H9 (cell line): ENCODE data around the gene AKR1B15. TPM values are rescaled to one million over a fixed set of nuclear protein-coding genes. Genes with fewer than 3 reads are reported as not detected.

Source experiments
- DNase-seq: peaks from one replicate; pipeline ENCODE4 v3.0.0-alpha.2; 2017
- H2AFZ ChIP-seq: one replicate; pipeline ENCODE4 v1.6.1; 2013; ENCODE audit warnings: mild to moderate bottlenecking, low read length, control low read depth, moderate library complexity
- H2AK5ac ChIP-seq: 2 replicates; pipeline ENCODE4 v1.6.1; 2013; ENCODE audit warnings: low read length, control low read depth, mixed read lengths; ENCODE audit not compliant: insufficient read length
- H2BK120ac ChIP-seq: one replicate; pipeline ENCODE4 v1.6.1; 2013; ENCODE audit warnings: low read depth, mild to moderate bottlenecking, low read length, control low read depth, inconsistent platforms; ENCODE audit not compliant: poor library complexity, severe bottlenecking
- H2BK12ac ChIP-seq: 2 replicates; pipeline ENCODE4 v1.6.1; 2013; ENCODE audit warnings: low read length, control low read depth, mixed read lengths, low read depth; ENCODE audit not compliant: insufficient read length
- H2BK15ac ChIP-seq: 2 replicates; pipeline ENCODE4 v1.6.1; 2013; ENCODE audit warnings: low read depth, low read length, control low read depth
- H2BK20ac ChIP-seq: one replicate; pipeline ENCODE4 v1.6.1; 2013; ENCODE audit warnings: low read depth, mild to moderate bottlenecking, low read length, control low read depth, inconsistent platforms; ENCODE audit not compliant: poor library complexity, severe bottlenecking
- H2BK5ac ChIP-seq: 2 replicates; pipeline ENCODE4 v1.6.1; 2013; ENCODE audit warnings: low read length, control low read depth, mixed read lengths; ENCODE audit not compliant: insufficient read length
- H3K14ac ChIP-seq: 2 replicates; pipeline ENCODE4 v1.6.1; 2013; ENCODE audit warnings: low read length, control low read depth; ENCODE audit not compliant: insufficient read depth
- H3K18ac ChIP-seq: 2 replicates; pipeline ENCODE4 v1.6.1; 2013; ENCODE audit warnings: low read depth, mild to moderate bottlenecking, mixed read lengths, low read length, control low read depth; ENCODE audit not compliant: insufficient read length
- H3K23ac ChIP-seq: 2 replicates; pipeline ENCODE4 v1.6.1; 2013; ENCODE audit warnings: low read length, control low read depth, mixed read lengths, low read depth; ENCODE audit not compliant: insufficient read length
- H3K23me2 ChIP-seq: 2 replicates; pipeline ENCODE4 v1.6.1; 2013; ENCODE audit warnings: low read depth, mild to moderate bottlenecking, mixed read lengths, low read length, control low read depth; ENCODE audit not compliant: insufficient read length, poor library complexity, severe bottlenecking
- H3K27ac ChIP-seq: 2 replicates; pipeline ENCODE4 v1.5.1; 2013; ENCODE audit warnings: low read length, control low read depth, mixed read lengths, low read depth; ENCODE audit not compliant: insufficient read length
- H3K27me3 ChIP-seq: 2 replicates; pipeline ENCODE4 v1.6.1; 2013; ENCODE audit warnings: low read length, control low read depth, inconsistent platforms; ENCODE audit not compliant: insufficient read depth
- H3K4ac ChIP-seq: 2 replicates; pipeline ENCODE4 v1.6.1; 2013; ENCODE audit warnings: low read depth, mild to moderate bottlenecking, control low read depth, inconsistent platforms, low read length, moderate library complexity
- H3K4me1 ChIP-seq: 2 replicates; pipeline ENCODE4 v1.6.1; 2013; ENCODE audit warnings: low read length, control low read depth, inconsistent platforms; ENCODE audit not compliant: insufficient read depth
- H3K4me2 ChIP-seq: 2 replicates; pipeline ENCODE4 v1.6.1; 2013; ENCODE audit warnings: low read length, control low read depth, mixed read lengths; ENCODE audit not compliant: insufficient read length, insufficient read depth
- H3K56ac ChIP-seq: 2 replicates; pipeline ENCODE4 v1.6.1; 2013; ENCODE audit warnings: low read depth, mild to moderate bottlenecking, mixed read lengths, low read length, control low read depth; ENCODE audit not compliant: insufficient read length
- H3K79me1 ChIP-seq: 2 replicates; pipeline ENCODE4 v1.6.1; 2013; ENCODE audit warnings: low read depth, mild to moderate bottlenecking, moderate library complexity, low read length, control low read depth, inconsistent platforms; ENCODE audit not compliant: insufficient read depth, poor library complexity, severe bottlenecking
- H3K79me2 ChIP-seq: 2 replicates; pipeline ENCODE4 v1.6.1; 2013; ENCODE audit warnings: low read length, control low read depth, inconsistent platforms; ENCODE audit not compliant: insufficient read depth
- H3K9ac ChIP-seq: 2 replicates; pipeline ENCODE4 v1.6.1; 2013; ENCODE audit warnings: low read length, control low read depth, mixed read lengths; ENCODE audit not compliant: insufficient read length; ENCODE audit errors: extremely low read depth
- H3K9me3 ChIP-seq: one replicate; pipeline ENCODE4 v1.6.1; 2013; ENCODE audit warnings: low read depth, low read length, inconsistent platforms; ENCODE audit not compliant: control insufficient read depth
- H3T11ph ChIP-seq: one replicate; pipeline ENCODE4 v1.6.1; 2013; ENCODE audit warnings: mild to moderate bottlenecking, low read length, control low read depth, inconsistent platforms
- H4K20me1 ChIP-seq: one replicate; pipeline ENCODE4 v1.6.1; 2013; ENCODE audit not compliant: control insufficient read depth, insufficient read length, insufficient read depth
- H4K5ac ChIP-seq: 2 replicates; pipeline ENCODE4 v1.6.1; 2013; ENCODE audit warnings: low read depth, mild to moderate bottlenecking, mixed read lengths, low read length, control low read depth; ENCODE audit not compliant: insufficient read length
- H4K8ac ChIP-seq: replicated peaks from 2 replicates; pipeline ENCODE4 v1.6.1; 2013; ENCODE audit warnings: low read length, control low read depth, mixed read lengths, low read depth; ENCODE audit not compliant: insufficient read length
- H4K91ac ChIP-seq: 2 replicates; pipeline ENCODE4 v1.6.1; 2013; ENCODE audit warnings: low read depth, mild to moderate bottlenecking, moderate library complexity, mixed read lengths, low read length, control low read depth; ENCODE audit not compliant: insufficient read length
- H3K27ac Mint-ChIP-seq, 3 experiments: 2 replicates in 2 of 3; 3 replicates in 1 of 3; pipeline ENCODE4 v1.8.0; 2020 to 2021; ENCODE audit warnings: mixed read lengths in 3 of 3, mild to moderate bottlenecking in 1 of 3, moderate library complexity in 1 of 3
- H3K27me3 Mint-ChIP-seq: 2 replicates; pipeline ENCODE4 v1.8.0; 2021; ENCODE audit warnings: low read depth, mild to moderate bottlenecking, moderate library complexity, mixed read lengths
- H3K36me3 Mint-ChIP-seq, 3 experiments: 2 replicates in 2 of 3; 3 replicates in 1 of 3; pipeline ENCODE4 v1.8.0; 2020 to 2021; ENCODE audit warnings: low read depth in 3 of 3, mixed read lengths in 3 of 3; ENCODE audit not compliant: insufficient read depth in 1 of 3
- H3K4me1 Mint-ChIP-seq, 2 experiments: 2 replicates each; pipeline ENCODE4 v1.8.0; 2020; ENCODE audit warnings: mixed read lengths in 2 of 2
- H3K4me3 Mint-ChIP-seq, 2 experiments: 2 replicates in 1 of 2; 3 replicates in 1 of 2; pipeline ENCODE4 v1.8.0; 2020 to 2021; ENCODE audit warnings: mild to moderate bottlenecking in 2 of 2, mixed read lengths in 2 of 2, moderate library complexity in 1 of 2
- H3K9me3 Mint-ChIP-seq, 2 experiments: 2 replicates in 1 of 2; 3 replicates in 1 of 2; pipeline ENCODE4 v1.8.0; 2020; ENCODE audit warnings: mild to moderate bottlenecking in 2 of 2, mixed read lengths in 2 of 2, moderate library complexity in 1 of 2
- CTCF ChIP-seq: fragments of 200-600 bp; sonication (generic); conservative IDR thresholded peaks from 3 replicates; pipeline ENCODE4 v1.8.0; 2021; ENCODE audit warnings: antibody characterized with exemption, mild to moderate bottlenecking
- WGBS: extraction: QIAGEN DNeasy Blood & Tissue Kit; methylation state at CpG from one replicate; pipeline ENCODE4 v1.1.7; 2013; ENCODE audit warnings: missing lambda C conversion rate, low lambda C conversion rate, mixed read lengths; ENCODE audit not compliant: insufficient read length; ENCODE audit errors: extremely low coverage; 5-methylcytosine and 5-hydroxymethylcytosine counted together
- total RNA-seq: library from RNA; stranded (reverse); gene quantifications from 2 replicates; pipeline ENCODE4 v1.2.1, GENCODE V29; 2021

Gene AKR1B15
- total RNA-seq, 1 experiment from 2014 or later: not detected

DNA sequence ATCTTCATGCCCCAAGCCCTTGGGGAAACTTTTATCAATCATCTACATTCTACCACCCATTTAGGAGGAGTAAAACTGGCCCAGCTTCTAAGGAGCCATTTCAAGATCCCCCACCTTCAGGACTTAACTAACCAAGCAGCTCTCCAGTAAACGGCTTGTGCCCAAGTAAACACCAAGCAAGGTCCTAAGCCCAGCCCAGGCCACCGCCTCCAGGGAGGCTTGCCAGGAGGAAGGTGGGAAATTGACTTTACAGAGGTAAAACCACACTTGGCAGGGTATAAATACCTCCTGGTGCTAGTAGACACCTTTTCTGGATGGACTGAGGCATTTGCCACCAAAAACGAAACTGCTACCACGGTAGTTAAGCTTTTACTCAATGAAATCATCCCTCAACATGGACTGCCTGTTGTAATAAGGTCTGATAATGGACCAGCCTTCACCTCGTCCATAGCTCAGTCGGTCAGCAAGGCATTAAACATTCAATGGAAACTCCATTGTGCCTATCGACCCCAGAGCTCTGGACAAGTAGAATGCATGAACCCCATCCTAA, 5.6 kb downstream of the AKR1B15 start:
- Mint-ChIP-seq H3K9me3 (no peaks in the 10 kb centered on the region), H3K4me3 (no peak overlapping the region), H3K27me3 (peaks cover 3% of the 10 kb centered on the region; the same call in 1 of the 2 replicates), H3K4me1 (peaks cover 3 to 16% of the 10 kb centered on the region in 2 experiments), H3K36me3 (no peaks in the 10 kb centered on the region), H3K27ac (peak overlapping the region in 1 of 3 experiments; percentile 74; a peak in 1 of 7 replicates)
- H3K27me3 ChIP-seq: no peaks in the 10 kb centered on the region
- no CpG with 5 or more reads among the region's 7 CpGs for WGBS
- no peaks in the 10 kb centered on the region for H3K23me2 ChIP-seq
- no peak overlapping the region for H4K8ac ChIP-seq
- no peak overlapping the region for H3K23ac ChIP-seq
- H2BK15ac ChIP-seq: no peak overlapping the region
- no peaks in the 10 kb centered on the region for H4K20me1 ChIP-seq
- H2BK12ac ChIP-seq: no peak overlapping the region
- no peaks in the 10 kb centered on the region for H3K4me1 ChIP-seq
- H3K9me3 ChIP-seq: no peaks in the 10 kb centered on the region
- no peak overlapping the region for H2BK5ac ChIP-seq
- no peak overlapping the region for H4K91ac ChIP-seq
- no peak overlapping the region for H2BK120ac ChIP-seq
- no peak overlapping the region for H3K4ac ChIP-seq
- H3K79me1 ChIP-seq: no peaks in the 10 kb centered on the region
- DNase-seq: no peak
- TF ChIP-seq CTCF: no peak
- no peak overlapping the region for H3K9ac ChIP-seq
- H2BK20ac ChIP-seq: no peak overlapping the region
- H3K4me2 ChIP-seq: no peak overlapping the region
- no peak overlapping the region for H2AFZ ChIP-seq
- H2AK5ac ChIP-seq: no peak overlapping the region
- H3K79me2 ChIP-seq: no peaks in the 10 kb centered on the region
- H3K56ac ChIP-seq: no peak overlapping the region
- no peak overlapping the region for H3K27ac ChIP-seq
- no peak overlapping the region for H3T11ph ChIP-seq
- H3K18ac ChIP-seq: no peak overlapping the region
- no peak overlapping the region for H4K5ac ChIP-seq
- no peak overlapping the region for H3K14ac ChIP-seq
